Smooth muscle cell (in vitro differentiated cells): ENCODE results near the gene PARM1. TPM values are rescaled to one million over a fixed set of nuclear protein-coding genes. Genes with fewer than 3 reads are reported as not detected.

Experiments used
- DNase-seq: peaks from one replicate; lab custom pipeline; 2025; ENCODE audit not compliant: unreplicated experiment; lab: John Stamatoyannopoulos, UW
- H2AFZ ChIP-seq: fragments of 200-600 bp; sonication (generic); 2 replicates; pipeline ENCODE4 v1.6.0; 2016; ENCODE audit warnings: antibody characterized with exemption, low read depth, mild to moderate bottlenecking
- H3F3A ChIP-seq: fragments of 200-600 bp; sonication (generic); 2 replicates; pipeline ENCODE4 v1.6.0; 2017; ENCODE audit warnings: antibody characterized with exemption, low read depth
- H3K27ac ChIP-seq: fragments of 200-600 bp; sonication (generic); 2 replicates; pipeline ENCODE4 v1.5.1; 2016; ENCODE audit warnings: low read depth, mild to moderate bottlenecking
- H3K27me3 ChIP-seq: fragments of 200-600 bp; sonication (generic); 2 replicates; pipeline ENCODE4 v1.6.1; 2016; ENCODE audit warnings: low read depth, mild to moderate bottlenecking
- H3K36me3 ChIP-seq: fragments of 200-600 bp; sonication (generic); 2 replicates; pipeline ENCODE4 v1.5.1; 2016; ENCODE audit warnings: low read depth
- H3K4me1 ChIP-seq: fragments of 200-600 bp; sonication (generic); 2 replicates; pipeline ENCODE4 v1.5.1; 2016; ENCODE audit warnings: low read depth
- H3K4me2 ChIP-seq: fragments of 200-600 bp; sonication (generic); 2 replicates; pipeline ENCODE4 v1.6.0; 2016; ENCODE audit warnings: mild to moderate bottlenecking
- H3K4me3 ChIP-seq: fragments of 200-600 bp; sonication (generic); 2 replicates; pipeline ENCODE4 v1.5.1; 2016; ENCODE audit warnings: mild to moderate bottlenecking
- H3K79me2 ChIP-seq: fragments of 200-600 bp; sonication (generic); 2 replicates; pipeline ENCODE4 v1.6.0; 2016; ENCODE audit warnings: low read depth, mild to moderate bottlenecking
- H3K9ac ChIP-seq: fragments of 200-600 bp; sonication (generic); 2 replicates; pipeline ENCODE4 v1.6.0; 2016; ENCODE audit warnings: low read depth
- H3K9me3 ChIP-seq: fragments of 200-600 bp; sonication (generic); replicated peaks from 2 replicates; pipeline ENCODE4 v1.5.1; 2016; ENCODE audit warnings: low read depth
- H4K20me1 ChIP-seq: fragments of 200-600 bp; sonication (generic); 2 replicates; pipeline ENCODE4 v1.6.0; 2016; ENCODE audit warnings: low read depth
- WGBS: methylation state at CpG from one replicate; pipeline ENCODE4 v1.1.7; 2016; ENCODE audit warnings: low lambda C conversion rate; 5-methylcytosine and 5-hydroxymethylcytosine counted together
- polyA plus RNA-seq: library from polyadenylated mRNA; unstranded; fragments of >200 nt; fragmentation: Nextera tagmentation; extraction: Ambion mirVana; gene quantifications from 2 replicates; pipeline ENCODE4 v1.2.1, GENCODE V29; 2016
- total RNA-seq: library from RNA; depleted of rRNA; stranded (reverse); fragments of >200 nt; gene quantifications from 2 replicates; pipeline ENCODE4 v1.2.3, GENCODE V29; 2014
- TF ChIP-seq, protein P1 (sequence below): fragments of 200-600 bp; sonication (generic); IDR thresholded peaks from 2 replicates; pipeline ENCODE4 v1.5.1; 2017; ENCODE audit warnings: borderline replicate concordance, mild to moderate bottlenecking, antibody characterized with exemption; ENCODE audit not compliant: insufficient read depth, poor library complexity, severe bottlenecking

PARM1 gene
- total and polyA plus RNA-seq, 2 experiments from 2014 or later = 38.5 to 46.4 TPM

GRCh38 chr4:75038376-75038775 is 105.5 kb downstream of the PARM1 start:
- H3K27me3 ChIP-seq = no peaks in the 10 kb centered on the region
- no peak for DNase-seq
- H3K9ac ChIP-seq = no peak overlapping the region
- H3K36me3 ChIP-seq = no peaks in the 10 kb centered on the region
- H4K20me1 ChIP-seq = no peaks in the 10 kb centered on the region
- no peaks in the 10 kb centered on the region for H3F3A ChIP-seq
- no peak overlapping the region for H2AFZ ChIP-seq
- no peaks in the 10 kb centered on the region for H3K9me3 ChIP-seq
- H3K79me2 ChIP-seq = no peaks in the 10 kb centered on the region
- WGBS = 95% methylated on average over 4 of the region's 4 CpGs
- no peaks in the 10 kb centered on the region for H3K4me1 ChIP-seq
- no peak overlapping the region for H3K4me2 ChIP-seq
- no peak overlapping the region for H3K4me3 ChIP-seq
- TF ChIP-seq, protein P1, sequence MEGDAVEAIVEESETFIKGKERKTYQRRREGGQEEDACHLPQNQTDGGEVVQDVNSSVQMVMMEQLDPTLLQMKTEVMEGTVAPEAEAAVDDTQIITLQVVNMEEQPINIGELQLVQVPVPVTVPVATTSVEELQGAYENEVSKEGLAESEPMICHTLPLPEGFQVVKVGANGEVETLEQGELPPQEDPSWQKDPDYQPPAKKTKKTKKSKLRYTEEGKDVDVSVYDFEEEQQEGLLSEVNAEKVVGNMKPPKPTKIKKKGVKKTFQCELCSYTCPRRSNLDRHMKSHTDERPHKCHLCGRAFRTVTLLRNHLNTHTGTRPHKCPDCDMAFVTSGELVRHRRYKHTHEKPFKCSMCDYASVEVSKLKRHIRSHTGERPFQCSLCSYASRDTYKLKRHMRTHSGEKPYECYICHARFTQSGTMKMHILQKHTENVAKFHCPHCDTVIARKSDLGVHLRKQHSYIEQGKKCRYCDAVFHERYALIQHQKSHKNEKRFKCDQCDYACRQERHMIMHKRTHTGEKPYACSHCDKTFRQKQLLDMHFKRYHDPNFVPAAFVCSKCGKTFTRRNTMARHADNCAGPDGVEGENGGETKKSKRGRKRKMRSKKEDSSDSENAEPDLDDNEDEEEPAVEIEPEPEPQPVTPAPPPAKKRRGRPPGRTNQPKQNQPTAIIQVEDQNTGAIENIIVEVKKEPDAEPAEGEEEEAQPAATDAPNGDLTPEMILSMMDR = no peak
- H3K27ac ChIP-seq = no peak overlapping the region

GRCh38 chr4:75040703-75041102 is 107.8 kb downstream of the PARM1 start:
- H4K20me1 ChIP-seq = no peaks in the 10 kb centered on the region
- TF ChIP-seq, protein P1 = no peak
- H3K79me2 ChIP-seq = no peaks in the 10 kb centered on the region
- no peaks in the 10 kb centered on the region for H3F3A ChIP-seq
- no peaks in the 10 kb centered on the region for H3K27me3 ChIP-seq
- DNase-seq = no peak
- WGBS = 73% methylated on average over 5 of the region's 5 CpGs
- H3K9ac ChIP-seq = no peak overlapping the region
- H2AFZ ChIP-seq = no peak overlapping the region
- H3K4me2 ChIP-seq = no peak overlapping the region
- H3K27ac ChIP-seq = no peak overlapping the region
- no peak overlapping the region for H3K4me3 ChIP-seq
- H3K36me3 ChIP-seq = no peaks in the 10 kb centered on the region
- no peaks in the 10 kb centered on the region for H3K9me3 ChIP-seq
- no peaks in the 10 kb centered on the region for H3K4me1 ChIP-seq

DNA sequence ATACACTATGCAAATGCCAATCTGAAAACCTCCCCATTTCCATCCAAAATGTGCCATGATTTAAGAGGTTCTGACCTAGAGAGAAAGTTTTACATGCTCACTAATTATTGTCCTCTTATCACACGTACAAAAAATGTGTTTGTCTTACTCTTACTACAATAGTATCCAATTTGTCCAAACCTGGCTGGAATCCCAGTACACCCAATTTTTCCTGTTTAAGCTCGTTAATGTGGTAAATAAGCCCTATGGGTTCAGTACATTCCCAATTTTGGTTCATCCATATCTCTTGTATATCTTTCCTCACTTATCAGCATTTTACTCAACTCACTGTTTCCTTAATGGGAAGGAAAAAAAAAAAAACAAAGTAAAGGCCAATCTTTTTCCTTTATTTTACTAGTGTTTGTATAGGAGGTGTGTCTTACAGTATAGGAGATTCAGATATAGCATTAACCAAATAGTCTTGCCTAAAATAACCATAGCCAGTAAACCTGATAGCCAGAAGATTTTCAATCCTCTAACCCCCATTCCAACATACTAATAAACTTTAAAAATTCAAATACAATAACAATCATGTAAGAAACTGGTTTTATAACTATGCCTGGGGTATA is 109.8 kb downstream of the PARM1 start:
- 82% methylated on average over 2 of the region's 2 CpGs for WGBS
- Histone ChIP-seq H3K4me2 (no peak overlapping the region), H3K36me3 (no peaks in the 10 kb centered on the region), H3F3A (no peaks in the 10 kb centered on the region), H3K79me2 (no peaks in the 10 kb centered on the region), H2AFZ (no peak overlapping the region), H3K27ac (no peak overlapping the region), H3K27me3 (no peaks in the 10 kb centered on the region), H3K9ac (no peak overlapping the region), H3K9me3 (no peaks in the 10 kb centered on the region), H3K4me3 (no peak overlapping the region), H4K20me1 (no peaks in the 10 kb centered on the region), H3K4me1 (no peaks in the 10 kb centered on the region)
- no peak for DNase-seq
- TF ChIP-seq, protein P1 = no peak

- no peaks in the 10 kb centered on the region for H3F3A ChIP-seq
- no peaks in the 10 kb centered on the region for H3K36me3 ChIP-seq
- H4K20me1 ChIP-seq = no peaks in the 10 kb centered on the region
- TF ChIP-seq, protein P1 = no peak
- H3K79me2 ChIP-seq = no peaks in the 10 kb centered on the region
- no peak for DNase-seq
- no peaks in the 10 kb centered on the region for H3K4me1 ChIP-seq
- no peaks in the 10 kb centered on the region for H3K27me3 ChIP-seq
- WGBS = 99% methylated on average over 4 of the region's 4 CpGs
- H3K9ac ChIP-seq = no peak overlapping the region
- H2AFZ ChIP-seq = no peak overlapping the region
- no peaks in the 10 kb centered on the region for H3K9me3 ChIP-seq
- no peak overlapping the region for H3K4me2 ChIP-seq
- no peak overlapping the region for H3K4me3 ChIP-seq
- H3K27ac ChIP-seq = no peak overlapping the region
These were observed 113.3 kb downstream of the PARM1 start for GRCh38 chr4:75046226-75046625.
